ENCODE results near the gene PROX2.

PROX2 gene

DNA sequence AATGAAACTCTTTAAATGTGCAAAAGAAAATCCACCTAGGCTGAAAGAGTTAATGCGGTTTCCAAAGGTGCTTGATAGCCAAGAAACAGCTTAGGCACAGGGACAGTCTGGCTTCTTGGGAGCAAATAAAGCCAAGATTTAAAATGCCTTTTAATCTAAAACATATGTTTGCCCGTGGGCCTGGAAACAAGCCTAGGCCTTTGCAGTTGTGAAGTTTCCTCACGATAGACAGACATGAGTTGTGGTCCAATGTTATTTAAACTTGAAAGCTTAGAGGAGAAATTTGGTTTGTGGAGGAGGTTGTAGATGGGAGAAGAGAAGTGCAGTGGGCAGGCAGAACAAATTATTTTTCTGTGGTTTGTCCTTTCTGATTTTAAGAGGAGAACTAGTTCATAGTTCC is 29.8 kb downstream of the PROX2 start:
- DNase-seq (ENCODE audit: low read depth in 2 of 3, low spot score in 2 of 3): no peak

- no peak for DNase-seq (ENCODE audit: low read depth in 2 of 3, low spot score in 2 of 3)
Observed at GRCh38 chr14:74843653-74844052, 32.3 kb downstream of the PROX2 start.

GRCh38 chr14:74841230-74842207 is 34.4 kb downstream of the PROX2 start:
- DNase-seq (ENCODE audit: low read depth in 2 of 3, low spot score in 2 of 3): no peak

DNA sequence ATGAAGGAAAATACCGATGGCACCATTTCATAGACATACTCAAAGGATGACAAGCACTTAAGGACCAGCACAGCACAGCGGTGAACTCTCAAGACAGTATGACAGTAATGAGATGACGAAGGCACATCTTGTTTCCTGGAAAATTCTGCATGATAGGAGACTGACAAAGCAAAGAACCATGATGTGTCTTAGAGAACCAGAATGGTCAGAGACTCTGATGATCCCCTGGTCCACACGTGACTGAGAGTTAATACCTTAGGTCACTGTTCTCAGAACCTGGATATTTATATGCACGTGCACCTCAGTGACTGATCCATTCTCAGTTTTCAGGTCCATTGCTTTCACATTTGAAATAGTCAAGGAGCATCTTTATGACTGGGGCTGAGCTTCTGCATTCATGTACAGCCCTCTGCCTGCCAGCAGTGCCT is 35.3 kb downstream of the PROX2 start:
- DNase-seq (ENCODE audit: low read depth in 2 of 3, low spot score in 2 of 3): no peak

DNA sequence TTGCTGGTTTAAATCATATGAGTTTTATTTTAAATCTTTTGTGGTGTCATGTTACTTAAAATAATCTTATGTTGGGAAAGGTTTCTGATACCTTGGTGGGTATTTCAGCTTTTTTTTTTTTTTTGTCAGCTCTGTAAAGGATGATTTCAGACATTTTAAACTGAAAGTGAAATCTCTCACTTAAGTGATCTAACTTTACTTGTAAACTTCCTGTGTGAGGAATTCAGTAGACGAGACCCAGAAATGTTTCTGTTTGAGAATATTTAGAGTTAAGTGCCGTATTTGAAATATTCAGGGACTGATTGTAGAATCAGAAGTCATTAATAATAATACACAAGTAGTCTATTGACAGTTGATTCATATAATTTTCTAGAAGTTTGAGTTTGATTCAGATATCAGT is 37.8 kb downstream of the PROX2 start:
- DNase-seq (ENCODE audit: low read depth in 2 of 3, low spot score in 2 of 3): no peak

DNA sequence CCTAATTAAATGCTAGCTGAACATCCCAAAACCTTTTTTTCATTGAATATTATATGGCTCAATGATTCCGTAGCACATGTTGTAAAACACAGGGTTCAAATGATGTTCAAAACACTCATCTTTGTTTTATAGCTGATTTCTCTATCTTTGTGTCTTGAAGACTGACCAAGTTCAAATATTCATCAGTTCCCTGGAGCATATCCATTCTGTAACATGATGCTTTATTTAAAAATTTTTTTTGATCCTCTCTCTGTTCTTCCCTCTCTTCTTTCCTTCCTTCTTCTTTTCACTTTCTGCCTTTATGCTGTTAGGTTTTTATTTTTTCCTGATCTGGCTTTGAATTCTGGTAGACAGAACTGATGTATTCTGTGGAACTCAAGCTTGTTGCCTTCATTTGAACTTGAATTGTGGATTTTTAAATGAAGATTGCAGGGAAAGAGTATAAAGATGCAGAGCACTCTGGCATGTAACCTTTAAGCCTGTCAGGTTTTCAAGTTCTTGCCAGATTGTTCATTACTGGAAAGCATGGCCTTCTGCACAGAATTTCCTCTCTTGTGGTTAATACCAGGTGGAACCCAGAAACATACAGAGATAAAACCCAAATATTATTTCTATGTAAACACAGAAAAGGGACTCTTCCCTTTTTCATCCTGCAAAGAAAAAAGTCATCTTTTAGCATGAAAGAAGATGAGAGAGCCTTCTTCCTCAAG is 39.5 kb downstream of the PROX2 start:
- no peak for DNase-seq (ENCODE audit: low read depth in 2 of 3, low spot score in 2 of 3)

DNA sequence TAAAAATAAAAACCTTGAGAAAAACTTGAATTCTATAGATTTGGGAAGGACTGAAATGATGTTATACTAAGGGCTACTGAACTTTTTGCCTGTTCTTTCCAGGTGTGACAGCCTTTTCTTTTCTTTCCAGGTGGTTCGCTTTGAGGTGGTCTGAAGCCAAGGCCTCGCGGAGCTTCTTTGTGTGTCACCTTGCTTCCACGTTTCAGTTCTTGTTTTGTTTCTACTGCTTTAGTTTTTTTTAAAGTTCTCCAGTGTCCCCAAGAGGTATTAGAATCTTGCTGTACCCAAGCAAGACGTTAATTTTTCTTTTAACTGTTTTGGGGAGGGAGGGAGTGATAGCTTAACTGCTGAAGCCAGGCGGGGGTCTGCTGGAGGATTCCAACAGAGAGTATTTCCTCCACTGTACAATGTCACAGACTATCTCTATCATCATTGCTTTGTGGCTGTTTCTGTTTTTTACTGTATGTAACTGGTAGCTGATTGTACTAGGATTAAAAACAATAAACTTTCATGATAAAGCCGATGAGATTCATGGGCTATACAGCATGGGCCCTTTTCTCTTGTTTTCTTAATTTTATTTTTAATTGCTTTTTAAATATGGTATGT is 40.2 kb downstream of the PROX2 start:
- no peak for DNase-seq (ENCODE audit: low read depth in 2 of 3, low spot score in 2 of 3)

DNA sequence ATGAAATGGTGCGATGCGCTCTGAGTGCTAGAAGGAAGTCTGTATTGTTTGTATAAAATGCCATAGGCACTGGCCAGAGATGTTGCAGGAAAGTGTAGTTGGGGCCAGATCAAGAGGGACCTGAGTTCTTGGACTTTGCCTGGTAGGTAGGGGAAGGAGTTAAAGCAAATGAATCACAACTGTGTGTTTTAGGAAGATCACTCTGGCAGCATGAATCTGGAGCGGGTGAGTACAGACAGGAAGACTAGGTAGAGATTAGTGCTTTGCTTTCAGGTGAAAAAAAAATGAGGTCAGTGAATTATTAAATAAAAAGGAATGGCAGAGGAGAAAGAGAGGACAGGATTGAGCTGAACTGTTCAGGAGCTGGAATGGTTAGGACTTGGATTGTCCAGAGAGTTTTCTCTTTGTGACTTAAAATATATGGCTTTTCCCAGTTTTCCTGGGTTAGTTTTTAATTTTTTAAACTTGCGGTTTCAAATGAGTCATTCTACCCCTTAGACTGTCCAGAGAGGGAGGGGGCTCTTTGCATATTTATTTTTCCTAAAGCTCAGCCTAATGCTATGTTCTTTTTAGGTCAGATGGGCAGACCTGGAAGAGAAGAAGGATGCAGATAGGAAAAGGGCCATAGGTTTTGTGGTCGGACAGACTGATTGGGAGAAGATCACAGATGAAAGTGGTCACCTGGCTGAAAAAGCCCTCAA is 41.1 kb downstream of the PROX2 start:
- DNase-seq (ENCODE audit: low read depth in 2 of 3, low spot score in 2 of 3): no peak

- no peak for DNase-seq (ENCODE audit: low read depth in 2 of 3, low spot score in 2 of 3)
Observed at GRCh38 chr14:74832849-74833248, 43.1 kb downstream of the PROX2 start.

DNA sequence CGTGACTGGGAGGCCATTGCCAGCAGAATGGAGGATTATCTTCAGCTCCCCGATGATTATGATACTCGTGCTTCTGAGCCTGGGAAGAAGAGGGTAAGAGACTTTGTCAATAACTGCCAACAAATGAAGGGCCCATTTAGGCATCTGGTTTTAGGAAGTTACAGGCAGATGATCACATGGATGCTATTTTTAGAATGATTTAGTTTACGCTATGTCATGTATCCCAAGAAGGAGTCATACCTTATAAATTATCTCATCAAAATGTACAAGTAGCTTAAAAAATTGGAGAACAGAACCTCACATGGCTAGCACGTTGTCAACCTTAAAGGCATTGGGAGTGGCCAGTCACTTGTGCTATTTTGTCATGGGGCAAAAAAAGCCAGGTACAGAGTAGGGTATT is 46.7 kb downstream of the PROX2 start:
- DNase-seq (ENCODE audit: low read depth in 2 of 3, low spot score in 2 of 3): no peak

GRCh38 chr14:74826574-74826973 is 49.4 kb downstream of the PROX2 start:
- no peak for DNase-seq (ENCODE audit: low read depth in 2 of 3, low spot score in 2 of 3)

Measured in activated CD8-positive, alpha-beta memory T cell treated with anti-CD3 and anti-CD28 coated beads for 48 hours (primary cell).